ENCODE data around the gene MPV17.
"Not testable (repeated sequence)": the region's sequence is repeated elsewhere in the genome, so short reads cannot be mapped to it uniquely, and the experiment has no call there.

The MPV17 gene

GRCh38 chr2:27297195-27297594 is 25.7 kb downstream of the MPV17 start:
- no peak for DNase-seq

- no peak for DNase-seq
Measured at GRCh38 chr2:27296481-27296880, 26.4 kb downstream of the MPV17 start.

GRCh38 chr2:27294928-27295327 is 28.0 kb downstream of the MPV17 start:
- no peak for DNase-seq

- DNase-seq = no peak
Measured at GRCh38 chr2:27291865-27292264, 31.0 kb downstream of the MPV17 start.

GRCh38 chr2:27290549-27290948 is 32.3 kb downstream of the MPV17 start:
- no peak for DNase-seq

- DNase-seq = no peak
Measured at GRCh38 chr2:27288610-27289009, 34.3 kb downstream of the MPV17 start.

- no peak for DNase-seq
Measured at GRCh38 chr2:27285481-27285880, 37.4 kb downstream of the MPV17 start.

- DNase-seq = no peak
Measured at GRCh38 chr2:27284996-27285395, 37.9 kb downstream of the MPV17 start.

- DNase-seq = peak; percentile 15
Measured at GRCh38 chr2:27282892-27283291, 40.0 kb downstream of the MPV17 start.

- DNase-seq = no peak
Measured at GRCh38 chr2:27281855-27282559, 40.9 kb downstream of the MPV17 start, which contains the start of gene TRIM54. TRIM54 (plus strand) TSS chr2:27282429; CDS start chr2:27282732, 303 bp downstream.

- no peak for DNase-seq
Measured at GRCh38 chr2:27281442-27281841, 41.5 kb downstream of the MPV17 start.

GRCh38 chr2:27280826-27281225 is 42.1 kb downstream of the MPV17 start:
- DNase-seq = no peak

GRCh38 chr2:27278010-27278409 is 44.9 kb downstream of the MPV17 start:
- DNase-seq = no peak

- no peak for DNase-seq
Measured at GRCh38 chr2:27275211-27276150, 47.4 kb downstream of the MPV17 start, which contains the start of gene DNAJC5G. DNAJC5G (plus strand) TSS chr2:27275433; CDS start chr2:27276729, 1,296 bp downstream.

GRCh38 chr2:27272537-27273522 is 50.1 kb downstream of the MPV17 start:
- not testable (repeated sequence) for DNase-seq

- DNase-seq = no peak
Measured at GRCh38 chr2:27271631-27272340, 51.1 kb downstream of the MPV17 start.

GRCh38 chr2:27270670-27271069 is 52.2 kb downstream of the MPV17 start:
- DNase-seq = no peak

- DNase-seq = no peak
Measured at GRCh38 chr2:27270131-27270530, 52.8 kb downstream of the MPV17 start.

GRCh38 chr2:27268296-27268695 is 54.6 kb downstream of the MPV17 start:
- DNase-seq = not testable (repeated sequence)

GRCh38 chr2:27265536-27265870 is 57.4 kb downstream of the MPV17 start:
- DNase-seq = no peak

GRCh38 chr2:27264753-27265535 is 58.0 kb downstream of the MPV17 start:
- peak; percentile 77 for DNase-seq
